Mucosa of stomach (tissue), 1 donor: ENCODE data around the gene MRPL20.
A peak's percentile ranks its signal among the peaks of the same experiment; 100 is the strongest.

Source experiments
- H3K27me3 ChIP-seq: one replicate; pipeline ENCODE4 v1.7.0; 2013; ENCODE audit warnings: mild to moderate bottlenecking, low read length; ENCODE audit not compliant: control insufficient read depth, insufficient read depth
- H3K36me3 ChIP-seq: one replicate; pipeline ENCODE4 v1.7.0; 2013; ENCODE audit warnings: low read length; ENCODE audit not compliant: control insufficient read depth, insufficient read depth
- H3K4me1 ChIP-seq: one replicate; pipeline ENCODE4 v1.7.0; 2013; ENCODE audit warnings: mild to moderate bottlenecking, low read length; ENCODE audit not compliant: control insufficient read depth, insufficient read depth
- H3K4me3 ChIP-seq: one replicate; pipeline ENCODE4 v1.7.0; 2013; ENCODE audit warnings: low read length
- H3K9ac ChIP-seq: one replicate; pipeline ENCODE4 v1.7.0; 2013; ENCODE audit warnings: mild to moderate bottlenecking, low read length, moderate library complexity
- H3K9me3 ChIP-seq: one replicate; pipeline ENCODE4 v1.7.0; 2013; ENCODE audit warnings: mild to moderate bottlenecking, low read length, moderate library complexity; ENCODE audit not compliant: control insufficient read depth
- donor health status: Pancreatic carcinoma.

Gene MRPL20

DNA sequence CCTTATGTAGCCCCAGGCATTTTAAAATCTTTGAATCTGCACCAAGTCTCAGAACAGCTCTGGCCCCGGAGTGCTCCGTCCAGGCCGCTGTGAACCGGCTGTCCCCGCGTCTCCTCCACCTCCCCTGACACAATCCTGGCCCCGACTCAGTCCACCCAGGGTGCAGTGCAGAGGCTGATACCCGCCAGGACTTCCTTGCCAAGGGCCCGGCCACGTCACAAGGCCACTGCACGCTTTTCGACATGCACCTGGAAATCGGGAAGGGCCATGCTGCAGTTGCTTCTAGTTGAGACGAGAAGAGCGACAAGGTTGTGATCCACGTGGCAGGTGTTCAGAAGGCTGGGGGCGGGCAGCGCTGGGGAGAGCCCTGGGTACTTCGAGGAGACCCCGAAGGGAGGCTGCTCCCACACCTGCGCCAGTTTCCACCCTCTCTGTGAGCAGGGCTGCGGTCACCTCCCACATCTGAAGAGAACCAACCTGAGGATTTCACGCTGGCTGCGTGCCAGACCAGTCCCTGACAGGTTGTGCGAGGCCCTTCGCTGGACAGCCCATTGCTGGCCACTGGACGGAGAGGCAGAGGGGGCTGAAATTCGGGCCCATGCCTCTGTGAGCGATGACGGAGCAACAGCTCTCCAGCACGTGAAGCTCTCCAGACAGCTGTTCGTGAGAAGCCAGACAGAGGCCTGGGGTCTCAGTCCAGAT is 35.1 kb upstream of the MRPL20 start:
- H3K27me3 ChIP-seq = no peaks in the 10 kb centered on the region
- H3K36me3 ChIP-seq = no peaks in the 10 kb centered on the region
- no peak overlapping the region for H3K4me3 ChIP-seq
- no peak overlapping the region for H3K9ac ChIP-seq
- H3K4me1 ChIP-seq = peaks cover 29% of the 10 kb centered on the region
- H3K9me3 ChIP-seq = no peaks in the 10 kb centered on the region

DNA sequence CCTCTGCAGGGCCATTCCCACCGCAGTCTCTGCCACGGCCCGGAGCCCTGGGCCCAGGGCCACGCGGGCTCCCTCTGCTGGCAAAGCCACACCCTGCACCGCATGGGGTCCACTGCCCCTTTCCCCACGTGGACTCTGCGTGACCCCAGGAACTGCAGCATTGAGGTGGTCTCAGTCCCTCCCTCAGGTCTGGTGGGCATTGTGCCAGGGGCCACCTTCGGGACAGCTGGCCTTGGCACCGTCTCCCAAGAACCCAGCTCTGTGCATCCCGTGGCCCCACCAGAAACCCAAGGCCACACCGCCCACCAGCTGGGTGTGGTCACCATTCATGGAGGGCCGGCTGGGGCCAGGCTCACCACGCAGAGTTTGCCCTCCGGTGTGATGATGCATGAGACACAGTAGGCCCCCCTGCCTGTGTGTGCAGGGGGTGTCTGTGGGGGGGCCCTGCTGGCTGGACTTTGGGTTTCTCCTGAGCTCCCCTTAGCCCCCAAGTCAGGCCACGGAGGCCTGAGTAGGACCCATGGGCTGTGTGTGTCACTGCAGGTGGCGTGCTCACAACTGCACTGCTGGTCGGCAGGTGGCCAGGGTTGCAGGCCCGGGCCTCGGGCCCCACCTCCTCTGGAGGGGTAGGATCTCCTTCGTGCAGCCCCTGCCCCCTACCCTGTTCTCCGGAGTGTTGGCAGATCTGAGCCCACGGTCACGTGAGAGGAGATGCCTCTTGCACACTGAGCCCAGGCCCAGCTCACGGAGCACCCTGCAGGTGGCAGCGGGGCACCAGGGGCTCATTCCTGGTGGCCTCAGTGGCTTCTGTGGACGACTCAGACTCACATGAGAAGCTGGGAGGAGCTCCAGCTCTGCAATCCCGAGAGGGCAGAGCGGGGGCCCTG is 34.2 kb upstream of the MRPL20 start:
- Histone ChIP-seq H3K9me3 (no peaks in the 10 kb centered on the region), H3K27me3 (no peaks in the 10 kb centered on the region), H3K4me3 (no peak overlapping the region), H3K36me3 (no peaks in the 10 kb centered on the region), H3K4me1 (peaks cover 38% of the 10 kb centered on the region), H3K9ac (peak overlapping the region; percentile 47)

DNA sequence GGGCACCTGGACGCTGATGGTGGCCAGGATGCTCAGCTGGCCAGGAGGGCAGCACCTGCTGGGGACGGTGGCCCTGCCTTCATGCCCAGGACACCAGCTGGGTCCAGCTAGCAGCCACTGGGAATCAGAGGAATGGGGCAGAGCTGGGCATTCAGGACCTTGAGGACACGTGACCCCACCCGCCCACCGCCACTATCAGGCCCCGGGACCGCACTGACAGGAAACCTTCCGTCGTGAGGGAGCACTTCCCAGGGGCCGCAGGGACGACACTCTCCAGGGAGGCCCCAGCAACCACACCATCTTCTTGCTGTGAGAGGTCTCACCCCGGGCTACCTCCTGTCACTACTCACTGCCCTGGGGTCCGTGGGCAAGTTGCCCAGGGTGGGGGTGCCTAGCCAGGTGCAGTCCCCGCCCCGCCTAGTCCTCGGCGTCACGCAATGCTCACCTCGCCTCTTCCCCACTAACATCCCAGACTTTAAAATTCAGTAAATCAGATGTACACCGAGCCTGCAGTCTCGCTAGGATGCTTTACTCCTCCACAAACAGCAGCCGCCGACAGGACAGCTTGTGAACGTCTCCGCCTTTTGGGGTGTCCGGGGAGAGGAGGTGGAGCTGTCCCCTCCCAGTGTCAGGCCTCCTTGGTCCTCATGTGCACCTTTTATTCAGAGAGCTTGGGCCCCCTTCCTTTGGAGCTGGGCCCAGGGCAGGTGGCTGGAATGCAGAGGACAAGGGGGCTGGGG is 33.3 kb upstream of the MRPL20 start:
- Histone ChIP-seq H3K9me3 (no peaks in the 10 kb centered on the region), H3K4me3 (no peak overlapping the region), H3K9ac (peak overlapping the region; percentile 47), H3K36me3 (no peaks in the 10 kb centered on the region), H3K4me1 (peaks cover 43% of the 10 kb centered on the region), H3K27me3 (no peaks in the 10 kb centered on the region)

DNA sequence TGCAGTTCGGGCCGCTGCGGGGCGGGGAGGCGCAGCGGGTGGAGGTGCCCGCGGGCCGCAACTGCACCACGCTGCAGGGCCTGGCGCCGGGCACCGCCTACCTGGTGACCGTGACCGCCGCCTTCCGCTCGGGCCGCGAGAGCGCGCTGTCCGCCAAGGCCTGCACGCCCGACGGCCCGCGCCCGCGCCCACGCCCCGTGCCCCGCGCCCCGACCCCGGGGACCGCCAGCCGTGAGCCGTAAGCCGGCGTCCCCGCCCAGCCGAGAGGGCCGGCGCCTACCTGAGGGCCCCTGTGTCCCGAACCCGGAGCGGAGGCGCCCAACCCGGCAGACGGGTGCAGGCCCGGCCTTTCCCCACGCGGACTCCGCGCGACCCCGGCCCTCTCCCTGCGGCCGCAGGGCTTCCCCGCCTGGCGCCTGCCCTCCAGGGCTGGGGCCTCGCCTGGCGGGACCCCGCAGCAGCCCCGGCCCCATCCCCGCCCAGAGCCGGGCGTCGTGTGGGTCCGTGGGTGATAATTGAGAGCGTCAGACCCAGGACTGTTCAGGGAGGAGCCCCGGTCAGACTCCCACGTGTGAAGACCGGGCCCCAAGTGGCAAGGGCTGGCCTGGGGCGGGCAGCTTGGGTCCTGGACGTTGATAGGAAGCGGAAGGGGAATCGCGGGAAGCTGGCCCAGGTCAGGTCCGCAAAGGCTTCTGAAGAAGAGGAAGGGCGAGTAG is 32.6 kb upstream of the MRPL20 start:
- H3K27me3 ChIP-seq = no peaks in the 10 kb centered on the region
- H3K4me1 ChIP-seq = peaks cover 50% of the 10 kb centered on the region
- H3K9me3 ChIP-seq = no peaks in the 10 kb centered on the region
- no peak overlapping the region for H3K9ac ChIP-seq
- H3K36me3 ChIP-seq = no peaks in the 10 kb centered on the region
- no peak overlapping the region for H3K4me3 ChIP-seq

DNA sequence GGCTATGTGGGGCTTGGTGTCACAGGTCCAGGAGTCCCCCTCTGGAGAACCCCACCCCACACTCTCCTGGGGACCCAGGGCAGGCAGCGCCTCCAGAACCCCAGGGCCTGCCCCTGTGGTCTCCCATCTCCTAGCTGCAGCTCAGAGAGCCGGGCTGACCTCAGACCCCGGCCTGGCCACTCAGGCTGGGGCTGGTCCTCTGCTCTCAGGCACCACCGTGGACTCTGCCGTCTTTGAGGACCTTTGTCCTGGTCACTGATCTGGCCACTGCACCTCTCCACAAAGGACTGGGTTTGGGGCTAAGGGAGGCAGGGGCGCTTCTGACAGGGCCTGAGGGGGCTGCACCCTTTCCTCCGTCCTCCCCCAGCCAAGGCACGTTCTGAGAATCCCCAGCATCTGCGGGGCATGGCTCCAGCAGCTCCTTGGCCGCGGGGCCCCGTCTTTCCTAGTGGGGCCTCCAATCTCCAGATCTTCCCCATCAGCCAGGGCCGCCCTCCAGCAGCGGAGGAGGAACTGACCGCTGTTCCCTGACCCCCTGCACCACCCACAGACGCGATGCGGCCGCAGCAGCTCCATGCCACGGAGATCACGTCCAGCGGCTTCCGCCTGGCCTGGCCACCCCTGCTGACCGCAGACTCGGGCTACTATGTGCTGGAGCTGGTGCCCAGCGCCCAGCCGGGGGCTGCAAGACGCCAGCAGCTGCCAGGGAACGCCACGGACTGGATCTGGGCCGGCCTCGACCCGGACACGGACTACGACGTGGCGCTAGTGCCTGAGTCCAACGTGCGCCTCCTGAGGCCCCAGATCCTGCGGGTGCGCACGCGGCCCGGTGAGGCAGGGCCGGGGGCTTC is 31.7 kb upstream of the MRPL20 start:
- H3K4me3 ChIP-seq = no peak overlapping the region
- peak overlapping the region; percentile 48 for H3K9ac ChIP-seq
- peaks cover 59% of the 10 kb centered on the region for H3K4me1 ChIP-seq
- no peaks in the 10 kb centered on the region for H3K9me3 ChIP-seq
- H3K36me3 ChIP-seq = no peaks in the 10 kb centered on the region
- no peaks in the 10 kb centered on the region for H3K27me3 ChIP-seq

DNA sequence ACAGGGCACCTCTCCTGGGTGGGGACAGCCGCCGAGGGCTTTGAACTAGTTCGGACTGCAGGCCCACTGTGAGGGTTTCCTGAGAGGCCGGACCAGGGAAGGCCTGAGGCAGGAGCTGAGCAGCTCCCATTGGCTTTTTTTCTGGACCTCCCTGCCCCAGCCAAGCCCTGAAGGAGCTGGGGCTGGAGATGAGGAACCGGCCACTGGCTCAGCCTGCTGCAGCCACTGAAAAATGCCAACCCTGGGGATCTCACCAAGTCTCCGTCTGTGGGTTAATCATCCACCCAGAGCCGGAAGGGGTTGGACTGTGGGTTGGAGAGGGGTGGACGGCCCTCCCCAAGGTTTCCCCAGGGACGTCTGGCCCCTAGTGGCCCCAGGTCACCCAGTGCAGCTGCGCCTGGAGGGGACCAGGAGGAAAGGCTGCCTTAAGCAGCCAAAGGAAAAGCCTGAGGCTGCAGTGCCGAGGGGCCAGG is 30.8 kb upstream of the MRPL20 start:
- no peaks in the 10 kb centered on the region for H3K27me3 ChIP-seq
- H3K4me3 ChIP-seq = no peak overlapping the region
- H3K9me3 ChIP-seq = no peaks in the 10 kb centered on the region
- H3K9ac ChIP-seq = peak overlapping the region; percentile 48
- peaks cover 67% of the 10 kb centered on the region for H3K4me1 ChIP-seq
- H3K36me3 ChIP-seq = no peaks in the 10 kb centered on the region

DNA sequence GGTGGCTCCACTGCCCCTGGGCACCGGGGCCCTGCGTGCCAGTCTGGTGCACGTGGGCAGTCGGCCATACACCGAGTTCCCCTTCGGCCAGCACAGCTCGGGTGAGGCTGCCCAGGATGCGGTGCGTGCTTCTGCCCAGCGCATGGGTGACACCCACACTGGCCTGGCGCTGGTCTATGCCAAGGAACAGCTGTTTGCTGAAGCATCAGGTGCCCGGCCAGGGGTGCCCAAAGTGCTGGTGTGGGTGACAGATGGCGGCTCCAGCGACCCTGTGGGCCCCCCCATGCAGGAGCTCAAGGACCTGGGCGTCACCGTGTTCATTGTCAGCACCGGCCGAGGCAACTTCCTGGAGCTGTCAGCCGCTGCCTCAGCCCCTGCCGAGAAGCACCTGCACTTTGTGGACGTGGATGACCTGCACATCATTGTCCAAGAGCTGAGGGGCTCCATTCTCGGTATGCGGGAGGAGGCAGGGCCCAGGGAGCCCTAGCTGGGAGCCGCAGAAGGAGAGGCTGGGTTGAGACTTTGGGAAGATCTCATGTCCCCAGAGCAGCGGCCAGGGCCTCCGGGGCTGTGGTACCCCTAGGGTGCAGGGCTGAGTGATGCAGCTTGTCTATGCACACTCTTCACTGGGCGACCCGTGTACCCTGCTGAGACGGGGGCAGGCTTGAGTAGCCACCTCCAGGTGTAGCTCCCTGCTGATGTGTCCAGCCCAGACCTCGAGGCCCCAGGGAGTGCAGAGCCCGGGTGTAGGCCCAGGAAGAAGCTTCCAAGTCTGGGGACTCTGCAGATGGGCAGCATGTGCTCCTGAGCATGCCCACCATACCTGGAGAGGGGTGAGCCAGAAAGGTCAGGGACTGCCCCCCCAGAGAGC is 30.2 kb upstream of the MRPL20 start:
- Histone ChIP-seq H3K4me1 (peaks cover 74% of the 10 kb centered on the region), H3K4me3 (no peak overlapping the region), H3K9me3 (no peaks in the 10 kb centered on the region), H3K9ac (peak overlapping the region; percentile 48), H3K36me3 (no peaks in the 10 kb centered on the region), H3K27me3 (no peaks in the 10 kb centered on the region)

DNA sequence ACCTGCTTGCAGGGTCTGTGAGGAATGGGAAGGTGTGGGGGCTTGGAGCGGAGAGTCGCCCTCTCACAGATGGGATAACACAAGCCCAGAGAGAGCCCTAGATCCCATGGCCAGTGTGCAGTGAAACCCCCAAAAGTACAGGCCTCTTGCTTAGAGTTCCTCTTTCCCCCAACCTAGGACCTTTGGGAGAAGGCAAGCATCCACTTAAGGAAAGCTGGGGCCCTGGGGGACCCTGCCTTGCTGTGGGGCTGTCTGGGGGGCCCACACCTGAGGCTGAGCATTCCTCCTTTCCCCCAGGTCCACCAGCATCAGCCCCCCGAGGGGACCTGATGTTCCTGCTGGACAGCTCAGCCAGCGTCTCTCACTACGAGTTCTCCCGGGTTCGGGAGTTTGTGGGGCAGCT is 29.5 kb upstream of the MRPL20 start:
- Histone ChIP-seq H3K36me3 (no peaks in the 10 kb centered on the region), H3K4me3 (peak overlapping the region; percentile 41), H3K9me3 (no peaks in the 10 kb centered on the region), H3K9ac (peak overlapping the region; percentile 72), H3K27me3 (no peaks in the 10 kb centered on the region), H3K4me1 (peaks cover 80% of the 10 kb centered on the region)

DNA sequence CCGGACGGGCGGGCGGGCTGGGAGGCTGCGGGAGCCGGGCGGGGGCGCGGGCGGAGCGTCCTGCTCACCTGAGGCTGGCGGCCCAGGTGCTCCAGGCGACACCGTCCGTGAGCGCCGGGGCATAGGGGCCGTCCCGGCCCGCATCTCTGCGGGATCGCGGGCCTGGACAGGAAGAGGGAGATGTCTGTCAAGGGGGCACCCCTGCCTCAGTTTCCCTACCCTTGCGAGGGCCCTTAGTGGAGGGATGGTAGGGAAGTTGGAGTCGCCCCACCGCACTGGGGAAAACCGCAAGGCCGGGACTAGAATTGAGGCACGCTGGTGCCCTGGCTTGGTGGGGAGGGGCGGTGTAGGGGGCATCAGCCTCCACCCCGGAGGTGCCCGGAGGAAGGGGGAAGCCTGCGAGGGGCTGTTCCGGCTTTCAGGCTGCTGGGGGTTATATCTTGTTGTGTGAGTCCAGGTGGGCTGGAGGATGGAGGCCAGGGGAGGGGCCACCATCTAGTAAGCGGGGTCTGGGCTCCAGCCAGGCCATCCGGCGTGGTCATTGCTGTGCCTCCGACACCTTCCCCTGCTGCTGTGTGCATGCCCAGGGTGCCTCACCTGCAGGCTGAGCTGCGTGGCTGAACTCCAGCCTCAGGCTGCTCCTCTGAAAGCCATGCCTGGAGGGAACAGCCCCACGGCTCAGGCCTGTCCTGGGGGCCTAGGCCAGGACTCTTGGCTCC is 29.0 kb upstream of the MRPL20 start:
- Histone ChIP-seq H3K9ac (peak overlapping the region; percentile 72), H3K4me1 (peaks cover 83% of the 10 kb centered on the region), H3K4me3 (peak overlapping the region; percentile 41), H3K9me3 (no peaks in the 10 kb centered on the region), H3K36me3 (no peaks in the 10 kb centered on the region), H3K27me3 (no peaks in the 10 kb centered on the region)
